DOHH2 (cell line): ENCODE data around the gene COL13A1.

Source experiments
- CTCF ChIP-seq: fragments of 200-600 bp; sonication (generic); IDR thresholded peaks from one replicate; pipeline ENCODE4 v1.5.1; 2014; ENCODE audit warnings: antibody characterized with exemption, mild to moderate bottlenecking, low read depth, low read length; ENCODE audit not compliant: poor library complexity, severe bottlenecking
- EZH2phosphoT487 ChIP-seq: fragments of 200-600 bp; sonication (generic); IDR thresholded peaks from 2 replicates; pipeline ENCODE4 v1.6.1; 2017; ENCODE audit warnings: borderline replicate concordance, mild to moderate bottlenecking, antibody characterized with exemption, low read length, moderate library complexity, mixed read lengths

GRCh38 chr10:69786791-69787190, 14.9 kb upstream of the COL13A1 start:
- TF ChIP-seq CTCF, result peak; percentile 10
- no peak for TF ChIP-seq EZH2phosphoT487
